HG03196 (cell line): Measurements from ENCODE around the gene C3.
"Not testable (repeated sequence)": the region's sequence is repeated elsewhere in the genome, so short reads cannot be mapped to it uniquely, and the experiment has no call there.

ENCODE experiments used
- ATAC-seq: cut with Tn5 transposase; IDR thresholded peaks from one replicate; pipeline ENCODE4 v1.9.1; 2021; ENCODE audit not compliant: unreplicated experiment

Gene C3

DNA sequence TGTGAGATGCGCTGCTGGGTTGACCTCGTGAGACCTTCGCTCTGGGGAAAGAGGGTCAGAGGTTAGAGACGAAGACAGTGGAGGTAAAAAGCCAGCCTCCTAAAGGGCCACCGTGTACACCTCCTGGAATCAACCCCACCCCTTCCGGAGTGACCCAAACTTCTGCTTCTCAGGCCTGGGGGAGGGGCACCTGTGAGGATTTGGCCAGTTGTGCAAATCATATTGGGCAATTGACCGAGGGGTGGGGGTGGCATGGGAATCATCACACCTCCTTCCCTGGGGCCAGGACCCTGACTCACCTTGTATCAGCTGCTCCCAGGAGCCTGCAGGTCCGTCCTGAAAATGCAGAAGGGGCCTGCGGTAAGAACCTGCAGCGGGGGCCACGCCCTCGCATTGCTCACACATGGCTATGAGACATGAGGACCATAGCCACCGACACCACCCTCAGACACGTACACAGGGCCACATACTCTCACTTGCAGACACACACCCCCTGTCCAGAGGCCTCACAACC, 53.3 kb downstream of the C3 start:
- ATAC-seq = no peak

- ATAC-seq = no peak
Observed at GRCh38 chr19:6664916-6665315, 55.5 kb downstream of the C3 start.

DNA sequence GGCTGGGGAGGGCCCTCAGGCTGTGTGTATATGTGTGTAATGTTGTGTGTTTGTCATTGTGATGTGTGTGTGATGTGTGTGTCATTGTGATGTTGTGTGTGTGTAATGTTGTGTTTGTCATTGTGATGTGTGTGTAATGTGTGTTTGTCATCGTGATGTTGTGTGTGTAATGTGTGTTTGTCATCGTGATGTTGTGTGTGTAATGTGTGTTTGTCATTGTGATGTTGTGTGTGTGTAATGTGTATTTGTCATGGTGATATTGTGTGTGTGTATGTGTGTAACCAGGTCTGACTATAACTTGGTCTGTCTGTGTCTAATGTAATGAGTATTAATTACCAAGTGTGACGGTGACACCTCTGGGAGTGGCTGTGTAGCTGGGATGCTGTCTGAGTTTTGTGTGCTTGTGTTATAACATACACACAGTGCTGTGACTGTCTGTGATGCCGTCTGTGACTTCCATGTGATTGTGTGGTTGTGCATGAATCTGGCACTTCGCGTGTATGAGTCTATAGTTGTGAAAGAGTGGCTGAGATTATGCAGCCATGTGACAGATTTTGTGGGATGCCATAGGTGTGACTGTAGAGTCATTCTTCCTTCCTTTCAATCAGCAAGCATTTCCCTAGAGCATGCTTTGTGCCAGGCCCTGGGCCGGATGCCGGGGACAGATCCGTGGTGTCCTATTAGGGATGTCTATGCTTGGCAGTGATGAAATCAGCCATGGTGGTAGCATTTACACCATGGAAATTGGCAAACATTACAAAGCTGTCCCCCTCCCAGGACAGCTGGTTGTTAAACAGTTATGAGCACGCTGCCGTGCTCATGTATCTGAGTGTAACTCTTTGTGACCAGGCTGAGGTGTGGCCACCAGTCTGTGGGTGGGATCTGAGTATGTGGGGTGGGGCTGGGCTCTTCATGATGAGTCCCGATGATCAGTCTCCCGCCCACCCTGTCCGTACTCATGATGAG, 56.9 kb downstream of the C3 start:
- no peak for ATAC-seq

DNA sequence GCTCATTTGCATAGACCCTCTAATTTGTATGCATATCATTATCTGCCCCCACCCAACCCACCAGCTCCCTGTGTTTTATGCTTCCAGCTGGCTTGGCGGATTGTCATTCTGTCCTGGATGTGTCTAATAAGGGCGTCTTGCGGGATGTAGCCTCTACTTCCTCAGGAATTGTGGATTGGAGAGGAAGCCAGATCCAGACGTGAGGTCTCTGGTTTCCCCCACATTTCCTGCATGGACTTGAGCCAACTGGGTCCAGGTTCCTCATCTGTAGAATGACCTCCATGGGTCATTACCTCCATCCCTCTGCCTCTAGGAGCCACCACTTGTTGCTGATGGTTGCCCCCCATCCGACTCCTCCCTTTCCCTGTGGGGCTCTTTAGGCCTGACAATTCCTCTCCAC, 57.7 kb downstream of the C3 start:
- no peak for ATAC-seq

DNA sequence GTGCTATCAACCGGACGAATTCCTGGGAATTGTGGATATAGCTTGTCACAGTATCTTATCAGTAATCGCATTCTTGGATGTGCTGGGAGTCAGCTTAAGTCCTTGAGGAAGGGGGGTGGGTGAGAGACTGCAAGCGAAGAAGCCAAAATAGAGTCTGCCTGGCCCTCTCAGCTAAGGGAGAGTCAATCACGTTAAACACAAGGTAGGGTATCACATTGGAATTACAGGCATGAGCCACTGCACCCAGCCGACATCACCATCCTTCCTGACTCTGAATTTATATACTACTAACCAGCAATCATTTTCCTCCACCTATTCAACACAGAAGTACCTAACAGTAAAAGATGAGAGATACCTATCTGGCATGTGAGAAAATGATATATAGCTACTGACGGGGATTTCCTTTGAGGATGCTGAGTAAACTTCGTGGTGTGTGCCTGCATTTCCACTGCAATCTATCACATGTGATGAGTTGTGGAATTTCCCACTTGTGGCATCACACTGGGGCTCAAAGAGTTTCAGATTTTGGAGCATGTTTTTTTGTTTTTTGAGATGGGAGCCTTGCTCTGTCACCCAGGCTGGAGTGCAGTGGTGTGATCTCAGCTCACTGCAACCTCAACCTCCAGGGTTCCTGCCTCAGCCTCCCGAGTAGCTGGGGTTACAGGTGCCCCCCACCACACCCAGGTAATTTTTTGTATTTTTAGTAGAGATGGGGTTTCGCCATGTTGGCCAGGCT, 58.8 kb downstream of the C3 start:
- not testable (repeated sequence) for ATAC-seq

DNA sequence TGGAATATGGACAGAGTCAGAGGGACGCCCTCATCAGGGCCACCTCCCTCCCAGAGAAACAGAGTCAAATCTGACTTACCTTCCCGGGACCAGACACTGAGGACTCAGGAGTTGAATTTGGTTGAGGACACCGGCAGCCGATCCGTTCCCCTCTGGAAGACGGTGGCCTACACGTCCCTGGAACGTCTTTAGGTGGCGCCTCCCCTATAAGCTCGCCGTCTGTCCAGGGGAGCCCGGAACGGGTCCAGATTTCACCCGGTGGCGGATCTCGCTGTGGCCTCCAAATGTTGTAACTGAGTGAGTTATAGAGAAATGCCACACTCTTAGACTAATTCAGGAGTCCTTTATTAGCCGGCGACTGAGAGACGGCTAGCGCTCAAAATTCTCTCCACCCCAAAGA, 59.5 kb downstream of the C3 start:
- ATAC-seq = no peak

- ATAC-seq = not testable (repeated sequence)
Observed at GRCh38 chr19:6656390-6656789, 64.1 kb downstream of the C3 start.

DNA sequence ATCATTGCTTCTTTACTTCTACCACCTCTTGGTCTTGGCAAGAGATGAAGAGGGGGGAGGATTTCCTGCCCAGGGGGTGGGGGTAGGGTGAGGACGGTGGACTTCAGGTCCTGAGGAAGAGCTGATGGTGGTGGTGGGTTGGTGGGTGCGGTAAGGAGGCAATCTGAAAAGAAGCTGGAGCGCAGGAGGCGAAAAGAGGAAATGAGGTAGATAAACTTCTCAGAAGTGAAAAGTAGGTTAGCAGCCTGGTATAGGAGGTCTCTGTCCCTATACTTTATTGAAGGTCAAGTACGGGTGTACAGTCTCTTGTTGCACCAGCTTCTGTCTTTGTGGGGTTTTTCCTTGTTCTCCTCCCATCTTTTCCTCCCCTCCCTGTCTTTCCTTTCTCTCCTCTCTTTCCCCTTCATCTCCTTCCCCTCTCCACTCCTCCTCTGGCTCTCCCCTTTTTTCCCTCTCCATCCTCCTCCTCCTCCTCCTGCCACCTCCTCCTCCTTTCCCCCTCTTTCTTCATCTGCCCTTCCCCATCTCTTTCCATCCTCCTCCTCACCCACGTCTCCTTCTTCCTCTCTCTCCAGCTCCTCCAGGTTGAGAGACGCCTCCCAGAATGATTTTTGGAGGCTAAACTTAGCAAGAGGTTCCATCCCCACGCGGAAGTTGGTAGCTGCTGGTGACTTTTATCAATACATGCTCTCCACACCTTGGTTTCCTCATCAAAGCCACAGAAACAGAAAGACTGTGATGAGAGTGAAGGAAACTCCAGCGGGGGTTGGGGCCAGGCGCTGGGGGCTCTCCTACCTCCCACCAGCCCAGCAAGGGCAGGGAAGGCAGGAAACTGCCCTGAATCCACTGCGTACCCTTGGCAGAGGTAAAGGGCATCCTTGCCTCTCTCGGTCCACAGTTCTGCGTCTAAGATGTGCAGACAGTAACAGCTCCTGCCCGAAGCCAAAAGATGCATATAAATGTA, 65.8 kb downstream of the C3 start:
- no peak for ATAC-seq

DNA sequence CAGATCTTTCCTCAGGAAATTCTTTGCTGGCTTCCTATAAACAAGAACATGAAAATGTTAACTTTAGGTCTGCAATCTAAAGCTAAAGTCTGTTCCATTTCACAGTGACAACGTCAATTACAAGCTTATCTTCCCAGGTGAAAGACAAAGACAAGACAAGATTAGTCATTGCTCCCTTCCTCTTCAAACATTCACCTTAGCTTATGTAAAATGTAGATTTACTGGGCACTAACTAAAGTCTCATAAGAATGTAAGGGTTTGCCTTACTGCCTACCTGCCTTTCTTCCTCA, 67.7 kb downstream of the C3 start:
- no peak for ATAC-seq

DNA sequence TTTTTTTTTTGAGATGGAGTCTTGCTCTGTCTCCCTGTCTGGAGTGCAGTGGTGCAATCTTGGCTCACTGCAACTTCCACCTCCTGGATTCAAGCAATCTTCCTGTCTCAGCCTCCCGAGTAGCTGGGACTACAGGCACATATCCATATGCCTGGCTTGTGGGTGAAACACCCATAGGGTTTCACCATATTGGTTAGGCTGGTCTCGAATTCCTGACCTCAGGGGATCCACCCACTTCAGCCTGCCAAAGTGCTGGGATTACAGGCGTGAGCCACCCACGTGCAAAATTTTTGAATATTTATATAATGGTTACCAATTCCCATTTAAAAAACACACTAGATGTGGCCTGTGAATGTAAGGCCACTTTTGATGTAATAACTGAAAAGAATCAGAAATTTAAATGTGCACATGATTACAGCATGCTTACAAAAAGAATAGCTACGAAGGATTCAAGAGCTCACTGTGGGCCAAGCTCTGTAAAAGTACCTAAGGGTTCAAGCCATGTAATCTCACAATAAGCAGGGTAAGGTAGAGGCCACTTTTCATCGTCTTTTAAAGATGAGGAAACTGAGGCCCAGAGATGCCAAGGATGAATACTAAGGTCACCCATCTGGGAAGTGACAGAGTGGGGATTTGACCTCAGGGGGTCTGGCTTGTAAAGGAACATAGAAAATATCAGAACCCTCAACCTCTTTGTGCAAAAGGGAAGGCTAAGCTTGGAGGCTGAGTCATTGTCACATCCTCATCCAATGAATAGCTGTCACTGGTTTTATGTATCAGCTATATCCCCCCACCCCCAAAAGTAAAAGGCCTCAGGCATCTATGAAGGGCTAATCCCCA, 68.3 kb downstream of the C3 start:
- ATAC-seq = no peak

GRCh38 chr19:6649185-6649584, 71.3 kb downstream of the C3 start:
- no peak for ATAC-seq

DNA sequence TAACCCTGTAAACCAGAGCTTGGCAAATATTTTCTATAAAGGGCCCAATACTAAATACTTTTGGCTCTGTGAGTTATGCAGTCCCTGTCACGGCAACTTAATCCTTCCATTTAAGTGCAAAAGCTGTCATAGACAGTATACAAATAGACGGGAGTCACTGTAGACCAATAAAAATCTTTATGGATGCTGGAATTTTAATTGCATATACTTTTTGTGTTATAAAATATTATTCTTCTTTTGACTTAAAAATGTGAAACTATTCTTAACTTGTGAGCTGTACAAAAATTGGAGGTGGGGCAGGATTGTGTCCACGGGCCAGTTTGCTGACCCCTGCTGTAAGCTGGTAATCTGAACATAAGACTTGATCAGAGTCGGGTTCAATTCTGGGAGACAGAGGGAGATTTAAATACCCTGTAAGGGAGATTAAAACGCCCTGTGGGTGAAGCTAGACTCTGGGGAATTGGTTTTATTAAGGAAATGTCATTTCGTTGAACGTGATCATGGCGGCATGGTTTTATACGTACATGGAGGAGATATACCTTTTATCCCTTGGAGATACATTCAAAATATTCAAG, 72.2 kb downstream of the C3 start:
- ATAC-seq = no peak

DNA sequence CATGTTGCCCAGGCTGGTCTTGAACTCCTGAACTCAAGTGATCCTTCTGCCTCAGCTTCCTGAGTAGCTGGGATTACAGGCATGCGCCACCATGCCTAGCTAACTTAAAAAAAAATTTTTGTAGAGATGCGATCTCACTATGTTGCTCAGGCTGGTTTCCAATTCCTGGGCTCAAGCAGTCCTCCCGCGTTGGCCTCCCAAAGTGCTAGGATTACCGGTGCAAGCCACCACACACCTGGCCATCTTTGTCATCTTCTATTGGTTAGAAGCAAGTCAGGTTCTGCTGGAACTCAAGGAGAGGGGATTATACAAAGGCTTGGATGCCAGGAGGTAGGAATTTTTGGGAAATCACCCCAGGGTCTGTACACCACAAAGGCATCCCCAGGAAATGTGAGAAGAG, 75.7 kb downstream of the C3 start:
- no peak for ATAC-seq

- ATAC-seq = not testable (repeated sequence)
Observed at GRCh38 chr19:6640333-6640732, 80.1 kb downstream of the C3 start.

DNA sequence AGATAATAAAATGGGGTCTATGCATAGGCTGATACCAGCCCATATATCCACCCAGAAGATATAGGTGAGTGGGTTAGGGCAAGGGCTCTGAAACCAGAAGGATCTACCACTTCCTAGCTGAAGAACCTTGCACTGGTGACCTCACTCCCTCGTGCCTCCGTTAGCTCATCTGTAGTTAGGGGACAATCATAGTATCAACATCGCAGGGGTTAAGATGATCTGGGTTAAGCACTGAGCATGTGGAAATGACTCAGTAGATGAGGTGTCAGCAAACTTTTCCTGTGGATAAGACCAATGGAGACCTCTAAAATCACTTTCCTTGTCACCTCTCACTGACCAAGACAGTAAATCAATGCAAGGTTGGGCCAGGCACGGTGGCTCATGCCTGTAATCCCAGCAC, 81.0 kb downstream of the C3 start:
- no peak for ATAC-seq

GRCh38 chr19:6633456-6633813, 87.0 kb downstream of the C3 start:
- not testable (repeated sequence) for ATAC-seq

DNA sequence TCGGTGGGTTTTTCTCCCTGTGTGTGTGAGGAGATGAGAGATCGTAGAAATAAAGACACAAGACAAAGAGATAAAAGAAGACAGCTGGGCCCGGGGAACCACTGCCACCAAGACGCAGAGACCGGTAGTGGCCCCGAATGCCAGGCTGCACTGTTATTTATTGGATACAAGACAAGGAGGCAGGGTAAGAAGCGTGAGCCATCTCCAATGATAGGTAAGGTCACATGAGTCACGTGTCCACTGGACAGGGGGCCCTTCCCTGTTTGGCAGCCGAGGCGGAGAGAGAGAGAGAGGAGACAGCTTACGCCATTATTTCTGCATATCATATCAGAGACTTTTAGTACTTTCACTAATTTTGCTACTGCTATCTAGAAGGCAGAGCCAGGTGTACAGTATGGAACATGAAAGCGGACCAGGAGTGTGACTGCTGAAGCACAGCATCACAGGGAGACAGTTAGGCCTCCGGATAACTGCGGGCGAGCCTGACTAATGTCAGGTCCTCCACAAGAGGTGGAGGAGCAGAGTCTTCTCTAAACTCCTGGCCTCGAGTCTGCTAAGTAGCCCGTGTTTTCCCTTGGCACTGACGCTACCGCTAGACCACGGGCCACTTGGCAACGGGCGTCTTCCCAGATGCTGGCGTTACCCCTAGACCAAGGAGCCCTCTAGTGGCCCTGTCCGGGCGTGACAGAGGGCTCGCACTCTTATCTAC, 87.5 kb downstream of the C3 start:
- not testable (repeated sequence) for ATAC-seq

DNA sequence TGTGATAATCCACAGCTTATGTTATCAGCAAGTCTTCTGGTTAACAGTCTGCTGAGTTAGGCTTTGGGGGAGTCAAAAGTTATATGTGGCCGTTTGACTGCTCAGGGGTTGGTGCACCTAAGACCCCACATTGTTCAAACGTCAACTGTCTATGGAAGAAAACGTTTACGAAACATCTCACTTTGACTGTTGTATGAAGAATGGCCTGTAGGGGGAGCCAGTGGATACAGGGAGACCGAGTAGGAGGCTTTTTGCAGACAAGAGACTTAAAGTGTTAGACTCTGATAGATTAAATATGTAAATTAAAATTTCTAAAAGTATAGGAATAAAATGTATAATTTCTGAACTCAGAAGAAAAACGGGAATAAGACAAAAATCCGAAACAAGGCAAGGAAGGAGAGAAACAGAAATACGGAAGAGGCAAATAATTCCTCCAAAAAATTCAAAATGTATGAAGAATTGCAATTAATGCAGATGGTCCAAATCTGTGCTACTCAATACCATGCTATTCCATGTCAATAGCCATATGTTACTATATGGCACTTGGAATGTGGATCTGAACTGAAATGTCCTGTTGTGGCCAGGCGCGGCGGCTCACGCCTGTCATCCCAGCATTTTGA, 88.3 kb downstream of the C3 start:
- no peak for ATAC-seq
